Measurements from ENCODE around the gene PRKAG2. TPM values are rescaled to one million over a fixed set of nuclear protein-coding genes. Genes with fewer than 3 reads are reported as not detected.

The PRKAG2 gene
- total RNA-seq, 1 donor from 2014 or later = 20.6 TPM

GRCh38 chr7:151866028-151866427 lies 10.9 kb downstream of the PRKAG2 start:
- no peak overlapping the region for H3K4me3 Mint-ChIP-seq (ENCODE audit: low read depth)
- DNase-seq (ENCODE audit: low spot score, unreplicated experiment) = no peak
- no peak overlapping the region for H3K27ac Mint-ChIP-seq
- no peaks in the 10 kb centered on the region for H3K36me3 Mint-ChIP-seq (ENCODE audit: insufficient read depth)
- H3K27me3 Mint-ChIP-seq = peaks cover 20% of the 10 kb centered on the region
- H3K9me3 Mint-ChIP-seq (ENCODE audit: low read depth) = no peaks in the 10 kb centered on the region
- H3K4me1 Mint-ChIP-seq (ENCODE audit: low read depth) = peaks cover 7% of the 10 kb centered on the region
- no peak for TF ChIP-seq CTCF (IDR thresholded peaks at IDR 0.05; ENCODE audit: unreplicated experiment)

DNA sequence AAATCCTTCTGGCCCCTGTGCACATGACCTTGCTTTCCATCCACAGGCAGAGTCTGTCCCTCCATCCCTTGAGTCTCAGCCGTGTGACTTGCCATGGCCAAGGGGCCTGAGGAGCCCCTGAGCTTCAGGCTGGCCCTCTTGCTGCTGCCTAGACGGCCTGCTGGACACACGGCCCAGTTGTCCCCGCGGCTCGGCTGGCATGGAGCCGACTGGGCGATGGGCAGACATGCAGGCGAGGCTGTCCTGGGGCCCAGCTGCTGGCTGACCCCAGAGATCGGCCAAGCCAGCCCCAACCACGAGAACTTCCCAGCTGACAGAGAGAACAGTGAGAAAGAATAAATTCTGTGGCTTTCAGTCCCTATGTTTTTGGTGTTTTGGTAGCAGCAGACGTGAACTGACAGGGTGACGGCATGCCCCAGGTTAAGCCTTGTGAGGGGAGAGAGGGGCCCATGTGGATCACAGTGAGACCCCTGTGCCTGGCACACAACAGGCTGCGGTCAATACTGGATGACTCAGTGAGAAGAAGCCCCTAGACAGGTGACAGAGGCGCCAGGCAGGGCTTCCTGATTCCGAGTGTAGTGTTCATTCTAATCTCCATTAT lies 11.7 kb downstream of the PRKAG2 start:
- H3K9me3 Mint-ChIP-seq (ENCODE audit: low read depth) = no peaks in the 10 kb centered on the region
- H3K27me3 Mint-ChIP-seq = peaks cover 17% of the 10 kb centered on the region
- no peak for DNase-seq (ENCODE audit: low spot score, unreplicated experiment)
- no peak overlapping the region for H3K27ac Mint-ChIP-seq
- no peak for TF ChIP-seq CTCF (IDR thresholded peaks at IDR 0.05; ENCODE audit: unreplicated experiment)
- H3K4me1 Mint-ChIP-seq (ENCODE audit: low read depth) = peaks cover 7% of the 10 kb centered on the region
- H3K4me3 Mint-ChIP-seq (ENCODE audit: low read depth) = no peak overlapping the region
- no peaks in the 10 kb centered on the region for H3K36me3 Mint-ChIP-seq (ENCODE audit: insufficient read depth)

DNA sequence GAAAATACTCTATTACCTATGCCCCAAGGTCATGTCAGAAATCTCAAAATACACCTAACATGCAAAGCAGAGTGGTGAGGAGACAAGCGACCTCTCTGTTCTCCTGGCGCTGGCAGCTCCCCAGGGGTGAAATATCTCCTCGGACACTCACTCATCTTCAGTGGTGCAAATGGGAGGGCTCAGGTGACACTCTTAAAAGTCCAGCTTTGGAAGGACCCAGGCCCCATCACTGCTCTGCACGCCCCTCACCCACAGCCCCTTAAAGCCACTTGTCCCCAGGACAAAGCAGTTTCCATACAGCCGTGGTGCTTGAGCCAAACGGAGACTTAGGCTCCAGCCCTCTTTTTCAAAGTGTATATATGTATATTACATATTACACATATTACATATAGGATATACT lies 12.4 kb downstream of the PRKAG2 start:
- Mint-ChIP-seq H3K27ac (no peak overlapping the region), H3K9me3 (ENCODE audit: low read depth) (no peaks in the 10 kb centered on the region), H3K27me3 (peaks cover 17% of the 10 kb centered on the region), H3K4me1 (ENCODE audit: low read depth) (peaks cover 7% of the 10 kb centered on the region), H3K36me3 (ENCODE audit: insufficient read depth) (no peaks in the 10 kb centered on the region), H3K4me3 (ENCODE audit: low read depth) (no peak overlapping the region)
- no peak for TF ChIP-seq CTCF (IDR thresholded peaks at IDR 0.05; ENCODE audit: unreplicated experiment)
- no peak for DNase-seq (ENCODE audit: low spot score, unreplicated experiment)

DNA sequence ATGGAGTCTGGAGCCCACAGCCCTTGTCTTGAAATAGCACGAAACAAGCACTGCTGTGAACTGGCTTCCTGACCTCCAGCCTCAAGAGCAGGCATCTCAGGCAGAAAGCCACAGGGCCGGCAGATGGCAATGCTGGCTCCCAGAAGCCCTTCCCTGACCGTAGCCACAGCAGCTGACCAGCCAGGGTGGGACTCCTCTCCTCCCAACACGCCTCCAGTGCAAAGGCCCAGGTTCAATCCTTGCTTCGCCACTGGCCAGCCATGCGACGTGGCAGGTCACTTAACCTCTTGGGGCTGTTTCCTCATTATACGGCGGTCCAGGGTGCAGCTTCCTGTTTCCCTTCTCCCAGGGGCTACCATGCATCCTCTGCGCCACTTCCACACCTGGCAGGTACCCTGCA lies 12.8 kb downstream of the PRKAG2 start:
- no peak for DNase-seq (ENCODE audit: low spot score, unreplicated experiment)
- peaks cover 17% of the 10 kb centered on the region for H3K27me3 Mint-ChIP-seq
- H3K36me3 Mint-ChIP-seq (ENCODE audit: insufficient read depth) = no peaks in the 10 kb centered on the region
- H3K27ac Mint-ChIP-seq = no peak overlapping the region
- no peak for TF ChIP-seq CTCF (IDR thresholded peaks at IDR 0.05; ENCODE audit: unreplicated experiment)
- no peak overlapping the region for H3K4me3 Mint-ChIP-seq (ENCODE audit: low read depth)
- no peaks in the 10 kb centered on the region for H3K9me3 Mint-ChIP-seq (ENCODE audit: low read depth)
- peaks cover 7% of the 10 kb centered on the region for H3K4me1 Mint-ChIP-seq (ENCODE audit: low read depth)

DNA sequence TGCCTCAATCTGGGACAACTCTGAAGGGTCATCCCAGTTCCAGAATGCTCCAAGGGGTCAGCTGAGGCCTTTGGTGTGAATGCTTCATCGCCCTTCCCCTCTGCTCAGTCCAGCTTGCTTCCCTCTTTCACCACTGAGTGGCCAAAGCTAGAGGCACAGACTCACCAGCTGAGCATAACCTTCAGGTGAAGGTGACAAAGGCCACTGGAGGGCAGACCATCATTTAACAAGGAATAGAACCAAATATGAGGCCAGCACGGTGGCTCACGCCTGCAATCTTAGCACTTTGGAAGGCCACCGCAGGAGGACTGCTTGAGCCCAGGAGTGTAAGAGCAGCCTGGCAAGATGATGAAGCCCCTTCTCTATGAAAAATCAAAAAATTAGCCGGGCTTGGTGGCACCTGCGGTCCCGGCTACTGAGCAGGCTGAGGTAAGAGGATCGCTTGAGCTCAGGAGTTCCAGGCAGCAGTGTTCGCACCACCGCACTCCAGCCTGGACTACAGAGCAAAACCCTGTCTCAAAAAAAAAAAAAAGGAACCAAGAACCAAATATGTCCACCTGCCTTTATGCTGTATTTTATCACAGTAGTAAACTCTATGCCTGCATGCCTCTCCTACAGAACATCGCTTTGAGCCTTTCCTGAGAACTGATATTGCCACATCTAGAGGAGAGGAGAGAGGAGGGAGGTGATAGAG lies 13.4 kb downstream of the PRKAG2 start:
- peak; percentile 49 for TF ChIP-seq CTCF (IDR thresholded peaks at IDR 0.05; ENCODE audit: unreplicated experiment)
- H3K27me3 Mint-ChIP-seq = peaks cover 18% of the 10 kb centered on the region
- no peak overlapping the region for H3K4me3 Mint-ChIP-seq (ENCODE audit: low read depth)
- H3K4me1 Mint-ChIP-seq (ENCODE audit: low read depth) = peaks cover 5% of the 10 kb centered on the region
- H3K27ac Mint-ChIP-seq = no peak overlapping the region
- no peaks in the 10 kb centered on the region for H3K9me3 Mint-ChIP-seq (ENCODE audit: low read depth)
- DNase-seq (ENCODE audit: low spot score, unreplicated experiment) = no peak
- no peaks in the 10 kb centered on the region for H3K36me3 Mint-ChIP-seq (ENCODE audit: insufficient read depth)
